Measurements from ENCODE around the gene CTF1.

DNA sequence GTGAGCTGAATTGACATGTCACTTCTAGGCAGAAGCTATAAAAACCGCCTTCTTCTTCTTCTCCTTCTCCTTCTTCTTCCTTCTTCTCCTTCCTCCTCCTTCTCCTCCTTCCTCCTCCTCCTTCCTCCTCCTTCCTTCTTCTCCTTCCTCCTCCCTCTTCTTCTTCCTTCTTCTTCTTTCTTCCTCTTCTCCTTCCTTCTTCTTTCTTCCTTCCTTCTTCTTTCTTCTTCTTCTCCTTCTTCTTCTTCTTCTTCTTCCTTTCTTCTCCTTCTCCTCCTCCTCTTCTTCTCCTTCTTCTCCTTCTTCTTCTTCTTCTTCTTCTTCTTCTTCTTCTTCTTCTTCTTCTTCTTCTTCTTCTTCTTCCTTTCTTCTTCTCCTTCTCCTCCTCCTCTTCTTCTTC lies 22.2 kb downstream of the CTF1 start:
- TF ChIP-seq, protein P1, sequence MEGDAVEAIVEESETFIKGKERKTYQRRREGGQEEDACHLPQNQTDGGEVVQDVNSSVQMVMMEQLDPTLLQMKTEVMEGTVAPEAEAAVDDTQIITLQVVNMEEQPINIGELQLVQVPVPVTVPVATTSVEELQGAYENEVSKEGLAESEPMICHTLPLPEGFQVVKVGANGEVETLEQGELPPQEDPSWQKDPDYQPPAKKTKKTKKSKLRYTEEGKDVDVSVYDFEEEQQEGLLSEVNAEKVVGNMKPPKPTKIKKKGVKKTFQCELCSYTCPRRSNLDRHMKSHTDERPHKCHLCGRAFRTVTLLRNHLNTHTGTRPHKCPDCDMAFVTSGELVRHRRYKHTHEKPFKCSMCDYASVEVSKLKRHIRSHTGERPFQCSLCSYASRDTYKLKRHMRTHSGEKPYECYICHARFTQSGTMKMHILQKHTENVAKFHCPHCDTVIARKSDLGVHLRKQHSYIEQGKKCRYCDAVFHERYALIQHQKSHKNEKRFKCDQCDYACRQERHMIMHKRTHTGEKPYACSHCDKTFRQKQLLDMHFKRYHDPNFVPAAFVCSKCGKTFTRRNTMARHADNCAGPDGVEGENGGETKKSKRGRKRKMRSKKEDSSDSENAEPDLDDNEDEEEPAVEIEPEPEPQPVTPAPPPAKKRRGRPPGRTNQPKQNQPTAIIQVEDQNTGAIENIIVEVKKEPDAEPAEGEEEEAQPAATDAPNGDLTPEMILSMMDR (IDR thresholded peaks at IDR 0.05; ENCODE audit: low read depth, low read length, poor library complexity, severe bottlenecking), result no peak
- TF ChIP-seq EZH2phosphoT487 (IDR thresholded peaks at IDR 0.05; ENCODE audit: borderline replicate concordance, low read length), result no peak

All from DOHH2 (cell line).